ENCODE measurements around the gene XKR8. TPM values are rescaled to one million over a fixed set of nuclear protein-coding genes. Genes with fewer than 3 reads are reported as not detected.

The XKR8 gene
- total and polyA plus RNA-seq, 2 experiments from 2014 or later, result 17.9 to 20.2 TPM

DNA sequence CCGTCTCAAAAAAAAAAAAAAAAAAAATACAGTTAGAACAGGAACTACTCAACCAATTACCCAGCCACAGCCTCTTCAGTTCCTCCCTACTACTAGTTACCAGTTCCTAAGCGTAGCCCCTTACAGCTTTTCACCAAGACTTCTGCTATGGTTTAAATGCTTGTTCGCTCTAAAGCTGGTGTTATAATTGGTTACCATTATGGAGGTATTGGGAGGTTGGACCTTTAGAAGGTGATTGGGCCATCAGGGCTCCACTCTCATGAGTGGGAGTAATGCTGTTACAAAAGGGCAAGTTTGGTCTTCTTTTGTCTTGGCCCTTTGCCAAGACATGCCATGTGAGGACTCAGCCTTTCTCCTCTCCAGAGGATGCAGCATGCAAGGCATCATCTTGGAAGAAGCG lies 28.0 kb upstream of the XKR8 start:
- Histone ChIP-seq H3K4me1 (ENCODE audit: insufficient read depth) (no peaks in the 10 kb centered on the region), H3K27me3 (no peaks in the 10 kb centered on the region), H3K36me3 (replicated peaks; ENCODE audit: insufficient read depth, low read depth) (no peaks in the 10 kb centered on the region), H3K4me3 (no peak overlapping the region), H4K20me1 (ENCODE audit: insufficient read depth, poor library complexity, severe bottlenecking) (no peaks in the 10 kb centered on the region), H2AFZ (no peak overlapping the region), H3K4me2 (no peak overlapping the region), H3K79me2 (no peaks in the 10 kb centered on the region), H3K9me2 (replicated peaks; ENCODE audit: insufficient read depth) (no peaks in the 10 kb centered on the region), H3K27ac (no peak overlapping the region), H3K9me3 (ENCODE audit: low read depth) (no peaks in the 10 kb centered on the region)
- TF ChIP-seq EZH2phosphoT487 (IDR thresholded peaks at IDR 0.05; ENCODE audit: low read depth, severe bottlenecking, unreplicated experiment) (no peak), CTCF (IDR thresholded peaks at IDR 0.05; ENCODE audit: poor library complexity) (no peak)
- no peak for DNase-seq (ENCODE audit: low spot score)
- WGBS (ENCODE audit: low lambda C conversion rate, missing lambda C conversion rate), result 95% methylated on average over 4 of the region's 4 CpGs

DNA sequence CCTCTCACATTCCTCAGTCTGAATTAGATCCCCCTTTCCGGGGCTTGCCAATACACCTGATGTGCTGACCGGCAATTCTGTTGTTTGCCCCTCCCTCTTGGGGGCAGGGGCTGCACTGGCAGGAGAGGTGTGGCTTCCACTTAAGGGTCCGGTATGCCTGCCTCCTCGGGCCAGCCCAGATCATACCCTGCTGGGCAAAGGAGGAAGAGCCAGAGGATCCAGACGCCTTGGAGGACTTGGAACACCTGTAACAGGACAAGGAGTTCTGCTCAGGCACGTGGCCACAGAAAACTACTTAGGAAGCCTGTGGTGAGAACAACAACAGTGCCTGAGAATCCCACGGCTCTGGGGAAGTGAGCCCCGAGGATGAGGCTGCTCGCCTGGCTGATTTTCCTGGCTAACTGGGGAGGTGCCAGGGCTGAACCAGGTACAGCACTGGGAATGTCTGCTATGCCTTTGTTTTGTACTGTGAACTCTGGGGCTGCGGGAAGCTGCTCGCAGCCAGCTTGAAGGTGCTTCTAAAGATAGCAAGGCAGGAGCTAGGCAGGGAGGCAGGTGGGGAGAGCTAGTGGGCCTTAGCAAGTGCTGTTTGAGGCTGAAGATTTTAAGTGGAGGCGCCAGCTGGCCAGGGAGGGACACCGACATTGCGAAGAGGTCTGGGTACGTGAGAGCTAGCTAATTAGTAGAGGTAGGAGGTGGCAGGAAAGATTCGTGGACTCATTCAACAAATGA lies 24.8 kb upstream of the XKR8 start, which contains the start of gene SMPDL3B:
Gene SMPDL3B (plus strand): TSS at position 183 of the 732 bp plus-strand sequence. CDS start 184 bp downstream, at position 367.
- Histone ChIP-seq H3K4me3 (peak within 1 kb of the TSS; percentile 9), H3K4me2 (peak within 1 kb of the TSS; percentile 74), H3K27me3 (no peaks in the 10 kb centered on the region), H3K27ac (peak within 1 kb of the TSS; percentile 59), H3K9me2 (replicated peaks; ENCODE audit: insufficient read depth) (no peaks in the 10 kb centered on the region), H3K36me3 (replicated peaks; ENCODE audit: insufficient read depth, low read depth) (no peaks in the 10 kb centered on the region), H2AFZ (peak within 1 kb of the TSS; percentile 54), H4K20me1 (ENCODE audit: insufficient read depth, poor library complexity, severe bottlenecking) (no peaks in the 10 kb centered on the region), H3K9me3 (ENCODE audit: low read depth) (no peaks in the 10 kb centered on the region), H3K4me1 (ENCODE audit: insufficient read depth) (no peaks in the 10 kb centered on the region), H3K79me2 (no peaks in the 10 kb centered on the region)
- 3% methylated on average over 16 of the region's 16 CpGs for WGBS (ENCODE audit: low lambda C conversion rate, missing lambda C conversion rate)
- peak; percentile 70 for DNase-seq (ENCODE audit: low spot score)
- TF ChIP-seq EZH2 (IDR thresholded peaks at IDR 0.05; ENCODE audit: borderline replicate concordance) (no peak), EZH2phosphoT487 (IDR thresholded peaks at IDR 0.05; ENCODE audit: low read depth, severe bottlenecking, unreplicated experiment) (no peak), CTCF (IDR thresholded peaks at IDR 0.05; ENCODE audit: poor library complexity) (no peak)

- TF ChIP-seq CTCF (IDR thresholded peaks at IDR 0.05; ENCODE audit: poor library complexity) (no peak), EZH2 (IDR thresholded peaks at IDR 0.05; ENCODE audit: borderline replicate concordance) (no peak), EZH2phosphoT487 (IDR thresholded peaks at IDR 0.05; ENCODE audit: low read depth, severe bottlenecking, unreplicated experiment) (no peak)
- H3K4me3 ChIP-seq, result no peak overlapping the region
- H3K9me3 ChIP-seq (ENCODE audit: low read depth), result no peaks in the 10 kb centered on the region
- H3K79me2 ChIP-seq, result no peaks in the 10 kb centered on the region
- no peaks in the 10 kb centered on the region for H3K27me3 ChIP-seq
- H3K9me2 ChIP-seq (replicated peaks; ENCODE audit: insufficient read depth), result no peaks in the 10 kb centered on the region
- H3K4me1 ChIP-seq (ENCODE audit: insufficient read depth), result no peaks in the 10 kb centered on the region
- H3K4me2 ChIP-seq, result peak overlapping the region; percentile 74
- no peaks in the 10 kb centered on the region for H3K36me3 ChIP-seq (replicated peaks; ENCODE audit: insufficient read depth, low read depth)
- no peaks in the 10 kb centered on the region for H4K20me1 ChIP-seq (ENCODE audit: insufficient read depth, poor library complexity, severe bottlenecking)
- WGBS (ENCODE audit: low lambda C conversion rate, missing lambda C conversion rate), result 54% methylated on average over 8 of the region's 8 CpGs
- DNase-seq (ENCODE audit: low spot score), result no peak
- H2AFZ ChIP-seq, result peak overlapping the region; percentile 54
- H3K27ac ChIP-seq, result no peak overlapping the region
Observed at GRCh38 chr1:27935721-27936120, 24.1 kb upstream of the XKR8 start.

Measured in hepatocyte (in vitro differentiated cells).